Epithelial cell of esophagus (primary cell): ENCODE results near the gene ZNF365.

ENCODE experiments used
- DNase-seq: peaks from one replicate; pipeline ENCODE4 v3.0.0; 2010; ENCODE audit warnings: low read depth
- H3K4me3 ChIP-seq: 2 replicates; pipeline ENCODE4 v1.5.1; 2011; ENCODE audit warnings: mild to moderate bottlenecking, low read length, control low read depth
- CTCF ChIP-seq: IDR thresholded peaks from 2 replicates; pipeline ENCODE4 v1.5.1; 2011; ENCODE audit warnings: low read depth, mild to moderate bottlenecking, low read length, control low read depth, inconsistent platforms; ENCODE audit not compliant: insufficient read depth; ENCODE audit errors: missing control alignments

ZNF365 gene

GRCh38 chr10:62413652-62414051 lies 39.5 kb downstream of the ZNF365 start:
- TF ChIP-seq CTCF, result no peak
- no peak overlapping the region for H3K4me3 ChIP-seq
- DNase-seq, result no peak

- no peak overlapping the region for H3K4me3 ChIP-seq
- DNase-seq, result peak; percentile 47
- peak; percentile 46 for TF ChIP-seq CTCF
Measured at GRCh38 chr10:62414359-62414758, 40.2 kb downstream of the ZNF365 start.

- DNase-seq, result peak; percentile 49
- TF ChIP-seq CTCF, result no peak
- no peak overlapping the region for H3K4me3 ChIP-seq
Measured at GRCh38 chr10:62422068-62422590, 48.0 kb downstream of the ZNF365 start.

GRCh38 chr10:62424026-62424425 lies 49.9 kb downstream of the ZNF365 start:
- no peak overlapping the region for H3K4me3 ChIP-seq
- no peak for TF ChIP-seq CTCF
- DNase-seq, result no peak

GRCh38 chr10:62426086-62426485 lies 51.9 kb downstream of the ZNF365 start:
- no peak overlapping the region for H3K4me3 ChIP-seq
- DNase-seq, result peak; percentile 89
- TF ChIP-seq CTCF, result no peak

DNA sequence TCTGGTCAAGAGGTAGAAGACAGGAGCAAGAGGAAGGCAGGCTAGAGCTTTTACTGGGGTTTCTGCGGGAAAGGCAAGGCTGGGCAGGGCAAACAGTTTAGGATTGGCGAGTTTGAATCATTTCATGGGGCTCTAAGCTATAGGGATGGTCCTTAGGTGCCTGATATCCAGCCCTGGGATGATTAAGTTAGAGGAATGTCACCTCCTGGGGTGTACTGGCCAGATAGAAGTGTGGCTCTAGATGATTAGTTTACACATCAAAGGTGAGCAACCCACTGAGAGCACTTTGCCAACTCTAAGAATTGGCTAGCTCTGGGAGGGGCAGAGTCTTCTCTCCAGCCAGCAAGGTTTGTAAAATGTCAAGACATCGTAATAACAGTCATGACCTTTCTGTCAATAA lies 52.4 kb downstream of the ZNF365 start:
- DNase-seq, result no peak
- no peak overlapping the region for H3K4me3 ChIP-seq
- TF ChIP-seq CTCF, result no peak

DNA sequence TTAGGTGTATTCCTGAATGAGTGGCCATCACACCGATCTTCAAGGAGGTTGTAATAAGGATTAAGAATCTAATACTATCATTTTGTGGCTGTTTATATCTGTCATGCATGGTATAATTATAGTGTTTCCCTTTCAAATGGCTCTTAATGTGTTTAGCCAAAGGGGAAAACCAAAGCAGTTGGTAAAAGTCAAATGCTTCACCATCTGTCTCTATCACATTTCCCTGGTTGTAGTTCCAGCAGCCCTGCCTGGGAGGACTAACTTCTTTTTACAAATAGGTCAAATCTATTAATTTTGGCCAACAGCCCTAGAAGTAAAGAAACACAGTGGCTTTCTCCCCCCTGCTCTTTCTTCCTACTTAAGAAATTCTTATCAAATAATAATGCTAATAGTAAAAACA lies 56.7 kb downstream of the ZNF365 start:
- H3K4me3 ChIP-seq, result no peak overlapping the region
- TF ChIP-seq CTCF, result no peak
- no peak for DNase-seq
